GM18870 (cell line): ENCODE measurements around the gene KIF4B.
"Not testable (repeated sequence)": the region's sequence is repeated elsewhere in the genome, so short reads cannot be mapped to it uniquely, and the experiment has no call there.

ENCODE experiments used
- ATAC-seq: cut with Tn5 transposase; IDR thresholded peaks from one replicate; pipeline ENCODE4 v1.9.1; 2021; ENCODE audit warnings: moderate library complexity; ENCODE audit not compliant: unreplicated experiment

KIF4B gene

DNA sequence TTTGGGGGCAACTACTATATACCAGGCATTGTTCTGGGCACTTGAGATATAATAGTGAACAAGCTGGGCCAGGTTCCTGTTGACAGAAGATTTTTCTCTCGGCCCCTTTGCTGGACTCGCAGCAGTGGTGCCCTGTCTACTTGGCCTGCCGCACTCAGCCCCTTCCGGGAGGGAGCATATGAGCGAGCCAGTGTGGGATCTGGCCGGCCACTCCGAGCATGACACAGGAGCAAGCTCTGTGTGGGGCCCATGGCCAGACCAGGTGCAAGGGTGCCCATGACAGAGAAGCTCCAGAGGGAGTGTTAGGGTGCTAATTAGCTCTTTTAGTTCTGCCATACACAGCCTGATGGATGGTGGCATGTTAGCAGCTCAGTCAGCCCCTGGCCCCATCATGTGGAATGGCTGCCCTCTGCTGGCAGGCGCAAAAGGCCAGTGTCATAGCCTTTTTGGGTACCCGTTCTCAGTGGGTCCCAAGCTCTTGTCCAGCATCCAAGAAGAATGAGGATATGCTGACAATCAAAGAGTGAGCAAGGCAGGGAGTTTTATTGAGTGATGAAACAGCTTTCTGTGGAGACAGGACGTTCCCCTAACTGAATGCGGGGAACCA is 9.3 kb upstream of the KIF4B start:
- no peak for ATAC-seq

DNA sequence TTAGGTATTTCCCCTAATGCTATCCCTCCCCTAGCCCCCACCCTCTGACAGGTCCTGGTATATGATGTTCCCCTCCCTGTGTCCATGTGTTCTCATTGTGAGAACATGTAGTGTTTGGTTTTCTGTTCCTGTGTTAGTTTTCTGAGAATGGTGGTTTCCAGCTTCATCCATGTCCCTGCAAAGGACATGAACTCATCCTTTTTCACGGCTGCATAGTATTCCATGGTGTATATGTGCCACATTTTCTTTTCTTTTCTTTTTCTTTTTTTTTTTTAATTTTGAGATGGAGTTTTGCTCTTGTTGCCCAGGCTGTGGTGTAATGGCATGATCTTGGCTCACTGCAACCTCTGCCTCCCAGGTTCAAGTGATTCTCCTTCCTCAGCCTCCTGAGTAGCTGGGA is 7.3 kb upstream of the KIF4B start:
- ATAC-seq, result not testable (repeated sequence)

DNA sequence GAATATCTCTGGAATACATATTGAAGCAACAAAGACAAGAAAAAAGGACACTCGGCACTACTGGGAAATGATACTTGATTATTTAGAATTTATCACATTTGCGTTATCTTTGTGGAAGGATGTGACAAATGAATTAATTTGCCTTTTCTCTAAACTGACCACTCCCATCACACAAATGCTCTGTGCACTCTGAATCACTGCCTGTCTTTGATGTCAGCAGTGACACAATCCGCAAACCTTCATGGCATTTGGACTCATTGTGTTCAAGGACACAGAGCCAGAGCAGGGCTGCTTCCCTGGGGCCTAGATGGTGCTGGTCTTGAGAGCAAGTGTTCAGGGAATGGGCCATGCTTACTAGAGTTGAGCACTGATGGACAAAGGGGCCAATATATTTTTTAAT is 4.9 kb upstream of the KIF4B start:
- ATAC-seq, result no peak

DNA sequence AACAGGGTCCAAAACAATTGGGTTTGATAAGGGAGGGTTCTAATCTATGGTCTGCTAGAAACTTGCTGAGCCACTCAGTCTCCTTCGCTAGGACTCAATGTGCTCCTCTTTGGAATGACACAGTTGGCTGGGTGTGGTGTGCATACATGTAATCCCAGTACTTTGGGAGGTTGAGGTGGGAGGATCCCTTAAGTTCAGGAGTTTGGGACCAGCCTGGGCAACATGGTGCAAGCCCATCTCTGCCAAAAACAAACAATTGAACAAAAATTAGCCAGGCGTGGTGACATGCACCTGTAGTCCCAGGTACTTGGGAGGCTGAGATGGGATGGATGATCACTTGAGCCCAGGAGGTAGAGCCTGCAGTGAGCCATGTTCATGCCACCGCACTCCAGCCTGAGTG is 2.7 kb upstream of the KIF4B start:
- ATAC-seq, result no peak

DNA sequence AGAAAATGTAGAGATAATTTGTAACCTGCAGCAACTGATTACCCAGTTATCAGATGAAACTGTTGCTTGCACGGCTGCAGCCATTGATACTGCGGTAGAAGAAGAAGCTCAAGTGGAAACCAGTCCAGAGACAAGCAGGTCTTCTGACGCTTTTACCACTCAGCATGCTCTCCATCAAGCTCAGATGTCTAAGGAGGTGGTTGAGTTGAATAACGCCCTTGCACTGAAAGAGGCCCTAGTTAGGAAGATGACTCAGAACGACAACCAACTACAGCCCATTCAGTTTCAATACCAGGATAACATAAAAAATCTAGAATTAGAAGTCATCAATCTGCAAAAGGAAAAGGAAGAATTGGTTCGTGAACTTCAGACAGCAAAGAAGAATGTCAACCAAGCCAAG is 1.7 kb downstream of the KIF4B start:
- no peak for ATAC-seq

DNA sequence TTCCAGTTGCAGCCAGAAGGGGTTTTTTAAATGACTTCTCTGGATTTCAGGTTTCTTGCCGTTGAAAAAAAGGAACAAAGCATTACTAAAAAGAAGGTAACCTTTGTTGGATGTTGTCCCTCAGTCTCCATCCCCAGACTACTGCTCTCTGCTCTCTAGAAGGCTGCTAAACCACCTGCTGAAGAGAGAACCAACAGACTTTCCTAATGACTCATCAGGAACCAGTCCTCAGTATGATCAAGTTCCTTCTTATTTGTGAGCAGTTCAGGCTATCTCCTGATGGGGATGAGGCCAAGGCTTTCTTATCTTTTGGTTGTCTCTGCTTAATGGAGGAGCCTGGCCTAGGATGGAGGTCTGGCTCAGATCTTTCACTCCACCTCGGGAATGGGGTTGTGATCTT is 4.1 kb downstream of the KIF4B start:
- peak; percentile 100 for ATAC-seq

DNA sequence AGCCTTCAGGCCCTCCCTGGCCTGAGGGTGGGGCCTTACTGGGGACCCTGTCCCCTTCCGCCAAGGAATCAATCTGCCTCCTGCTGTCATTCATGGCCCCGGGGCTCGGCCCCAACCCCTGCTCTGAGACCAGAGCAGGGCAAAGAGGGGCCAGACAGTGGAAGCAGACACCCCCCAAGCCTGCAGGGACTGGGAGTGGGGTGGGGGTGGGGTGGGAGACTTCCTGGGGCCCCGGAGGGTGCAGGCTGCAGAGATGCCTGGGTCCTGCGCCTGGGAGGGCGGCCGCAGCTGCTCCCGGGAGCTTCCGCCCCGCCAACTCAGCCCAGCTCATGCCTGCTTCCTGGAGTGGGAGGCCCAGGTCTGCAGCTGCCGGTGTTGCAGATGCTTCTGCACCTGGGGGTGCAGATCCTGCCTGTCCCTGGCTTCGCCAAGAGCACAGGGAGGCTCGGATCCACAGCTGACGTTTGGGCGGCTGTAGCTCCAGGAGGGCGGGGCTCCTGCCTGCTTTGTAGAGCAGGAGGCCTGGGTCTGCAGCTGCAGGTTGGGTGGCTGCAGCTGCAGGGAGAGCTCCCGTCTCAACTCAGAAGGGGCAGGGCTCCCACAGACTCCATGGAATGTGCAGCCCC is 6.2 kb downstream of the KIF4B start:
- ATAC-seq, result no peak

DNA sequence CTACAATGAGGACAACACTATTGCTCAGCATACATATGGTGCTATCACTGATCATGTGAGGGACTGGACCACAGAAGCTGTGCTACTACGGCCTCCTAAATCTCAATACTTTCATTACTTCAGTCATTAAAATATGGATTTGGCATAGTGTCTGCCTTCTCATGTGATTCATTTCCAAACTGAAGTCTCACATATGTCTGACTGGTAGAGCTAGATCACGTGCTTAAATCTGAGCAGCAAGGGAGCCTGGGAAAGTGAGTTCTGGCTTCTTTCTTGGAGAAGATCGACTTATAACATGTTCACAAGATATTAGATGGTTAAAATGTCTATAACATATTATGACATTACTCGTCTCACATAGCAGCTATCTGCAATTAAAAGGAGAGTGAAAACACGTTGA is 8.3 kb downstream of the KIF4B start:
- no peak for ATAC-seq

DNA sequence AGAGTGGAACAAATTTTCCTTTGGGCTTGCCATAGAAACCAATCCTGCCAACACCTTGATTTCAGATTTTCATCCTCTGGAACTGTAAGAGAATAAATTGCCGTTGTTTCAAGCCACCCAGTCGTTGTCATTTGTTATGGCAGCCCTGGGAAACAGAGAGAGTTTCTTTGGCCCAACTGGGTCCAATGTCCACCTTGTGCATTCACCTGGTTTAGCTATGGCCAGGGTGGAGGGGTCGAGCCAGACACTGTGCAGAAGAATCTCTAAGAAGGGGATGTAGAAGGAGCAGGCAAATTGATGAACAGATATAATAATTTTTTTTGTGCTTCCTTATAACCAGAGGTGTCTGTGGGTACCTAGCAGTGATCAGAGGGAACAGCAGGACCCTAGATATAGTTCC is 9.8 kb downstream of the KIF4B start:
- ATAC-seq, result no peak

DNA sequence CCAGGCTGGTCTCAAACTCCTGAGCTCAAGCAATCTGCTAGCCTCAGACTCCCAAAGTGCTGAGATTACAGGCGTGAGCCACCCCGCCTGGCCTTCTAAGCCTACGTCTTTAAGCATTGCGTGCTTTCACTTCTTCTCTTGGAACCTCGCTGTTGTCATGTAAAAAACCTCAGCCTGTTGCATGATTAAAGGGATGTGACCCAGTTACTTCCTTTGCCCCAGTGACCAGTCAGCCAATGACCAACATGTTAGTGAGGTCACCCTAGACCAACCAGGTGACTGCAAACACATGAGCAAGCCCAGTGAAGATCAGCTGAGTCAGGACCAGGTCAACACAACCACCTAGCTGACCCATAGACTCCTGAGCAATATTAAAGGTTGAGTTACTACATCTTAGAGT is 10.5 kb downstream of the KIF4B start:
- no peak for ATAC-seq

DNA sequence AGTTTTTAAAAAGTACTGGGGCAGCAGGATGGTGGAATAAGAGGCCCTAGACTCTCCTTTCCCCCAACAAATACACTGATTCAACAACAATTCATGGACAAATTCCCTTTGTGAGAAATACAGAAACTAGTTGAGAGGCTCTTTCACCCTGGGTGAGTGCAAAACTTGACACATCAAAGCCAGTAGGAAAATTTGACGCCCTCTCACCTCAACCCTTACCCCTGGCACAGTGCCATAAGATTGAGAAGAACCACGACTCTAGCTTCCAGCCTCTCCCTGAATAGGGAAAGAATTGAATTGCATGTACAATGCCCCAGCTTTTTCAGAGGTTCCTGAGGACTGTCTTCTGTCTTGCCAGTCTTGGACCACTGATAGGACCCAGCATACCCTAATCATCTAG is 12.3 kb downstream of the KIF4B start:
- ATAC-seq, result no peak

DNA sequence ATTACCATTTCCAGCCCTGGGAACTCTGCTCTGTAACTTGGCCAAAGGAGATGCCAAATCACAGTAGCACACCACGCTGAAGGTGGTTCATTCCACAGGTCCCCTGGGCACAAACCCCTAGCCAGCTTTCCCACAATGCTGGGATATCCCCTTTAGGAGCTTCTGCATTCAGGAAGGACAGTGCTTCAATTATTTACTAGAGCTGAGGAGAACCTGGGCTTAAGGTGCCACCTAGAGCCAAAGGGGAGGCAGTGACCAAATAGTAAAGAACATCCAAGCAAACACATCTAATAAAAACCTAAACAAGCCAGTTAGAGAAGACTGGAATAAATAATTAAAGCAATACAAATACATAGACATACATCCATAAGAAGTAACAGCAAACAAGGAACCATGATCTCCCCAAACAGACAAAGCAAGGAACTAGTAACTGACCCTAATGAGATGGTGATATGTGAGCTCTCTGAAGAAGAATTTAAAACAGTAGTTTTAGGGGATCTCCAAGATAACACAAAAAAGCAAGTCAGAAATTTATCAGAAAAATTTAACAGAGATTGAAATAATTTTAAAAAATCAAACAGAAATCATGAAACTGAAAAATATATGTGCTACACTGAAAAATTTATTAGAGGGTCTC is 14.6 kb downstream of the KIF4B start:
- peak; percentile 58 for ATAC-seq

DNA sequence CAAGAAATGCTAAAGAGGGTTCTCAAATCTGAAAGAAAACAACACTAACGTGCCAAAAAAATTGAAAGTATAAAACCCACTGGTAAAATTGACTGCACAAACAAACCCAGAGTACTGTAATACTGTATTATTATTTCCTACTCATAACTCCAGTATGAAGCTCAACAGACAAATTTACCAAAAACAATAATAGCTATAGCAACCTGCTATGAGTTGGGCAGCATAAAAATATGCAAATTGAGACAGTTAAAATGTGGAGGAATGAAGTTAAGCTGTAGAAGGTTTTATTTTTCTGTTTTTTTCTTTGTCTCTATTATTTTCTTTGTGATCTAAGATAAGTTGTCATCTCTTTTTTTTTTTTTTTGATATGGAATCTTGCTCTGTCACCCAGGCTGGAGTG is 15.7 kb downstream of the KIF4B start:
- ATAC-seq, result no peak

DNA sequence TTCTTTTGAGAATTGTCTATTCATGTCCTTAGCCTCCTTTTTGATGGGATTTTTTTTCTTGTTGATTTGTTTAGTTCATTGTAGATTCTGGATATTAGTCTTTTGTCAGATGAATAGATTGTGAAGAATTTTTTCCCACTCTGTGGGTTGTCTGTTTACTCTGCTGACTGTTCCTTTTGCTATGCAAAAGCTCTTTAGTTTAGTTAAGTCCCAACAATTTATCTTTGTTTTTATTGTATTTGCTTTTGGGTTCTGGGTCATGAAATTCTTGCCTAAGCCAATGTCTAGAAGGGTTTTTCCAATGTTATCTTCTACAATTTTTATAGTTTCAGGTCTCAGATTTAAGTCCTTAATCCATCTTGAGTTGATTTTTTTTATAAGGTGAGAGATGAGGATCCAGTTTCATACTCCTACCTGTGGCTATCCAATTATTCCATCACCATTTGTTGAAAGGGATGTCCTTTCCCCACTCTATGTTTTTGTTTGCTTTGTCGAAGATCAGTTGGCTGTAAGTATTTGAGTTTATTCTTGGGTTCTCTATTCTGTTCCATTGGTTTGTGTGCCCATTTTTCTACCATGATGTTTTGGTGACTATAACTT is 20.7 kb downstream of the KIF4B start:
- ATAC-seq, result not testable (repeated sequence)

DNA sequence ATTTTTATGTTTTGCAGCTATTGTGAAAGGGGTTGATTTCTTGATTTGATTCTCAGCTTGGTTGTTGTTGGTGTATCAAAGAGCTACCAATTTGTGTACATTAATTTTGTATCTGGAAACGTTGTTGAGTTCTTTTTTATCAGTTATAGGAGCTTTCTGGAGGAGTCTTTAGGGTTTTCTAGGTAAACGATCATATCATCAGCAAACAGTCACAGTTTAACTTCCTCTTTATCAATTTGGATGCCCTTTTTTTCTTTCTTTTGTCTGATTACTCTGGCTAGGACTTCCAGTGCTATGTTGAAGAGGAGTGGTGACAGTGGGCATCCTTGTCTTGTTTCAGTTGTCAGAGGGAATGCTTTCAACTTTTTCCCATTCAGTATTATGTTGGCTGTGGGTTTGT is 21.5 kb downstream of the KIF4B start:
- not testable (repeated sequence) for ATAC-seq

DNA sequence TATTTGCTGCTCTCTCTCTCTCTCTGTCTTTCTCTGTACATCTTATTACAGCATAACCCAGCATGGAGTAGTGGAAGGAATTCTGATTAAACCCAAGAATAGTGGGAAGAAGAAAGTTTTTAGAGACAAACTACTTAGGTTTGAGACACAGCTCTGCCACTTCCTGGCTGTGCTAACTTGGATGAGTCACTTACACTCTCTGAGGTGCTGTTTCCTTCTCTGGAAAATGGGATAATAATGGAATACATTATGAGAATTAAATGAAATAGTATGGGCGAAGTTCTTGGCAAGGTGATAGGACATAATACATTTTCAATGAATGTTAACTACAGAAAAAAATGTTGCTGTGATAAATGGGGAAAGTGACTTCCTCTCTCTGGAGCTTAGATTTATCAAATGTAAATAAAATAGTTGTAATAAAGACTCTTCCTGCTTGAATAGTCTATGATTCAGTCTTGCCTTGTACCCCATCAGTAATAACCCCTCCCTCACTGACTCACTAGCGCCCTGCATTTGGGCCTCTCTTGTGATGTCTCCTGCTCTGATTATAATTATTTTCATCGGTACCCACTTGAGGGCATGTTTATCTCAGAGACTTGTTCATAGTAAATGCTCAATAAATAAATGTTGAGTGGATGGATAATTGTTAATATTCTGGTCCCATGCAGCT is 27.6 kb downstream of the KIF4B start:
- ATAC-seq, result no peak

DNA sequence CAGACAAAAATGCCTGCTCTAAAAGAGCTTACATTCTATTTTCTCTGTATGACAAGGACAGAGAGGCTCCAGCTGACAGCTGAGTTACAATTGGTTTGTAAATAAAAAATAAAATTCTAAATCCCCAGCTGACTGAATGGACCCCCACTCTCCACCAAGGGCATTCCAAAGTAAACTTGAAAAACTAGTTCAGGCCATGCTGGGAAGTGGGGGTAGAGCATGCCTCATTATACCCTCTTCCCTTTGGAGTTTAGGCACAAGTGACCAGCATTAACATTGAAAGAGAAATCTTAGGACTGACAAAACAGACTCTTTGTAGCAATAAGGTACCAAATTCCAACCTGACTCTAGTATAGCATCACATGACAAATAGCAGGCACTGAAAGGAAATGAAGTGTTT is 31.0 kb downstream of the KIF4B start:
- ATAC-seq, result no peak

DNA sequence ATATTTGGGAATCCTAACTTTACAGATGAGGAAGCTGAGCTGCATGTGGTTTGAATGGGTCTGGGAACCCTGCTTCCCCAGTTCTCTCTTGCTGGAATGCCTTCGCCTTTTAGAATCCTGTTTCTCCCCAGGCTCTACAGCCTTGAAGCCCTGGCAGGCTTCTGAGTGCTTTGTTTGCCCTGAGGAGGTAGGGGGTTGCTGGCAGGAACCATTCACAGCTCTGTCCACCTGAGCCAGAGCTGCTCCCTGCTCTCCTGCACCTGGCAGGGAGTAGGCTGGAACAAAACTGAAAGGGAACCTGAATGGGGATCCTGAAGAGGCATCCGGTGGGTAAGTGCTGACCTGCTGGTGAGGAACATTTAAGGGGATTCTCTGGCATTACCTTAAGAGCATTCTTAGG is 33.0 kb downstream of the KIF4B start:
- no peak for ATAC-seq

DNA sequence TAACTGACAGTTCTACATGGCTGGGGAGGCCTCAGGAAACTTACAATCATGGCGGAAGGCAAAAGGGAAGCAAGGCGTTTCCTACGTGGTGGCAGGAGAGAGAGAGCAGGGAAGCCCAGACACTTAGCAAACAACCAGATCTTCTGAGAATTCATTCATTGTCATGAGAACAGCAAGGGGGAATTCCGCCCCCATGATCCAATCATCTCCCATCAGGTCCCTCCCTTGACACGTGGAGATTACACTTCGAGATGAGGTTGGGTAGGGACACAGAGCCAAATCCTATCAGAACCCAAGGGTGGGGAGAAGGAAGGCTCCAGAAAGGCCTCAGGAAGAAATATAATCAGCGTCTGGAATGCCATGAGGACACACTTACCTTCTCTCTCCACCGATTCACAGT is 34.3 kb downstream of the KIF4B start:
- ATAC-seq, result no peak

DNA sequence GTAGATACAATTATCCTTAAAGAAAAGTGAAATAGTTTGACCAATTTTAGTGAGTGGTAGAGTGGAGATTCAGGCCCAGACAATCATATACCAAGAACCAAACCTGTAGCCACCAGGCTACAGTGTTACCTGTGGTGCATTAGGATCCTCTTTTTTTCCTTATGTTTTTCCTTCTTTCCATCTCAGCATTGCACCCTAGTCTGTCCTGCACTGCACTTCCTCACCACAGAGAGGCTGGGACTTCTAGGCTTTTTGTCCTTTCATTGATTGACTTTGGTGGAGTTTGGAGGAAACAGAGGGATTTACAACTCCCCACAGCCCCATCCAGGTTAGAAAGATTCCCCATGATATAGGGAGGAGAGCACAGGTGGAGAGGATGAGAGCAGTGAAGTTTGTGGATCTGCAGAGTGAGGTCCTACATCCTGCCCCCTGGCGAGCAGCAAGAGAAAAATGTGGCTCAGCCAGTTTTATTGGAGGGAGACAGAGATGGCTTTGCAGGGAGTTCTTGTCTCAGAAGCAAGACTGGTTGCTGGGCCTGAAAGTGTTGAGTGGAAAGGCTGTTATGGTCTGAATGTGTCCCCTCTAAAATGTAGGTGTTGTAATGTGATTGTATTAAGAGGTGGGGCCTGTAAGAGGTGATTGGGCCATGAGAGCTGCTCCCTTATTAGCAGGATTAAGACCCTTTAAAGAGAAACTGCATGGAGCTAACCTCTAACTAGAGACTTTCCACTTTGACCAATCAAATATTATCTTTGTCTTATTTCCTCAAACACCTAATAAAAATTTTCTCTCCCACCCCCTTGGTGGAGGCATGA is 36.2 kb downstream of the KIF4B start:
- ATAC-seq, result no peak
